GM04504 (cell line): ENCODE measurements around the gene DOK1.
A peak's percentile ranks its signal among the peaks of the same experiment; 100 is the strongest.

ENCODE experiments used
- DNase-seq: peaks from one replicate; pipeline ENCODE4 v3.0.0-alpha.2; 2012; ENCODE audit warnings: low read depth

DOK1 gene

GRCh38 chr2:74571058-74571457 is 16.5 kb downstream of the DOK1 start:
- no peak for DNase-seq

GRCh38 chr2:74572178-74572925 is 17.8 kb downstream of the DOK1 start:
- no peak for DNase-seq

GRCh38 chr2:74573747-74574562 is 19.4 kb downstream of the DOK1 start:
- no peak for DNase-seq

- DNase-seq, result no peak
These were observed 20.8 kb downstream of the DOK1 start for GRCh38 chr2:74575320-74575719.

- peak; percentile 80 for DNase-seq
These were observed 21.8 kb downstream of the DOK1 start for GRCh38 chr2:74576211-74576862.

GRCh38 chr2:74576863-74577229 is 22.3 kb downstream of the DOK1 start:
- peak; percentile 90 for DNase-seq

GRCh38 chr2:74577448-74577847 is 22.9 kb downstream of the DOK1 start:
- DNase-seq, result no peak

GRCh38 chr2:74578408-74578807 is 23.9 kb downstream of the DOK1 start:
- DNase-seq, result no peak

GRCh38 chr2:74581463-74581862 is 26.9 kb downstream of the DOK1 start:
- DNase-seq, result no peak

GRCh38 chr2:74582184-74582583 is 27.7 kb downstream of the DOK1 start:
- DNase-seq, result no peak

- no peak for DNase-seq
These were observed 29.0 kb downstream of the DOK1 start for GRCh38 chr2:74583504-74583903.

GRCh38 chr2:74584088-74584645 is 29.6 kb downstream of the DOK1 start:
- no peak for DNase-seq

- DNase-seq, result no peak
These were observed 31.1 kb downstream of the DOK1 start for GRCh38 chr2:74585406-74586185.

GRCh38 chr2:74587664-74588277 is 33.3 kb downstream of the DOK1 start:
- no peak for DNase-seq

- DNase-seq, result no peak
These were observed 34.1 kb downstream of the DOK1 start for GRCh38 chr2:74588664-74589063.

GRCh38 chr2:74593826-74594772 is 39.6 kb downstream of the DOK1 start:
- DNase-seq, result no peak

- DNase-seq, result no peak
These were observed 42.1 kb downstream of the DOK1 start for GRCh38 chr2:74596584-74596983.

GRCh38 chr2:74597410-74597809 is 42.9 kb downstream of the DOK1 start:
- DNase-seq, result no peak

- DNase-seq, result no peak
These were observed 45.2 kb downstream of the DOK1 start for GRCh38 chr2:74599676-74600075.

- DNase-seq, result peak; percentile 44
These were observed 48.2 kb downstream of the DOK1 start for GRCh38 chr2:74602586-74603281.
